HepG2 (cell line): ENCODE data around the gene SPRED3. TPM values are rescaled to one million over a fixed set of nuclear protein-coding genes. Genes with fewer than 3 reads are reported as not detected.

Experiments used
- ATAC-seq: fragments of 200-7000 bp; cut with Tn5 transposase; 3 replicates; pipeline ENCODE4 v1.9.1; 2020; ENCODE audit warnings: mild to moderate bottlenecking, moderate library complexity
- BruUV-seq: library from RNA; stranded (reverse); fragments of 400-500 nt; replicated peaks from 2 replicates; lab custom pipeline; 2021; lab: Mats Ljungman, UMichigan
- CTCF ChIA-PET: fragments of 300-600 bp; formaldehyde crosslinking; extraction: SDS; loops from one replicate; lab custom pipeline; 2021; ENCODE audit warnings: low total read pairs, inconsistent platforms, low intra/inter-chr PET ratio; lab: Yijun Ruan, JAX
- POLR2A ChIA-PET: fragments of 350-600 bp; sonication (Branson Sonifier 250); formaldehyde crosslinking; loops from one replicate; lab custom pipeline; 2020; ENCODE audit warnings: antibody characterized with exemption, inconsistent platforms; lab: Yijun Ruan, JAX
- DNase-seq: peaks from one replicate; pipeline ENCODE4 v3.0.0-alpha.2; 2015; ENCODE audit warnings: low spot score
- FAIRE-seq: peaks from 3 replicates; lab custom pipeline; 2011; peaks lifted over from hg19 to GRCh38; lab: Jason Lieb, UNC
- H2AFZ ChIP-seq: one replicate; pipeline ENCODE4 v1.6.1; 2011; ENCODE audit warnings: low read length, inconsistent platforms
- H3K27ac ChIP-seq: fragments of 300-600 bp; 3 replicates; pipeline ENCODE4 v1.8.0; 2011; ENCODE audit warnings: mixed run types, mild to moderate bottlenecking, mixed read lengths, low read length, inconsistent platforms; ENCODE audit not compliant: insufficient read depth; ENCODE audit errors: extremely low read length
- H3K27me3 ChIP-seq, 2 experiments: fragments of 200-600 bp in 1 of 2; 2 replicates in 1 of 2; 3 replicates in 1 of 2; pipeline versions ENCODE4 v1.6.0 to v1.8.0; 2011; ENCODE audit warnings: low read length in 2 of 2, mild to moderate bottlenecking in 2 of 2, moderate library complexity in 2 of 2, inconsistent platforms in 1 of 2; ENCODE audit not compliant: insufficient read depth in 2 of 2, control insufficient read depth in 1 of 2
- H3K36me3 ChIP-seq, 2 experiments: fragments of 200-600 bp in 1 of 2; replicated peaks in 1 of 2; 2 replicates in 1 of 2; 3 replicates in 1 of 2; pipeline versions ENCODE4 v1.5.1 to v1.8.0; 2011; ENCODE audit warnings: low read length in 2 of 2, inconsistent platforms in 1 of 2; ENCODE audit not compliant: insufficient read depth in 2 of 2, control insufficient read depth in 1 of 2
- H3K4me1 ChIP-seq: 2 replicates; pipeline ENCODE4 v1.5.1; 2012; ENCODE audit warnings: low read length, inconsistent platforms; ENCODE audit not compliant: insufficient read depth
- H3K4me2 ChIP-seq: 2 replicates; pipeline ENCODE4 v1.6.0; 2011; ENCODE audit warnings: low read depth, low read length, inconsistent platforms
- H3K4me3 ChIP-seq, 3 experiments: fragments of 200-600 bp in 1 of 3; sonication (generic), shearing (Covaris generic) in 1 of 3; replicated peaks in 1 of 3; 2 replicates each; pipeline ENCODE4 v1.5.1; 2011 to 2016; ENCODE audit warnings: low read length in 3 of 3, inconsistent platforms in 2 of 3, low read depth in 2 of 3, mild to moderate bottlenecking in 2 of 3, control low read depth in 1 of 3, mixed read lengths in 1 of 3; ENCODE audit not compliant: insufficient read depth in 1 of 3
- H3K79me2 ChIP-seq: one replicate; pipeline ENCODE4 v1.6.1; 2011; ENCODE audit warnings: low read length, inconsistent platforms; ENCODE audit not compliant: insufficient read depth
- H3K9ac ChIP-seq: 2 replicates; pipeline ENCODE4 v1.6.0; 2011; ENCODE audit warnings: mild to moderate bottlenecking, low read depth, low read length, inconsistent platforms; ENCODE audit not compliant: insufficient read depth
- H3K9me3 ChIP-seq: 2 replicates; pipeline ENCODE4 v1.5.1; 2012; ENCODE audit warnings: mild to moderate bottlenecking, low read length
- H4K20me1 ChIP-seq: 2 replicates; pipeline ENCODE4 v1.6.0; 2011; ENCODE audit warnings: inconsistent platforms, mild to moderate bottlenecking, low read length, moderate library complexity; ENCODE audit not compliant: insufficient read depth
- ATF7 ChIP-seq, 2 experiments: fragments of 450-650 bp in 1 of 2; sonication (generic) in 1 of 2; formaldehyde crosslinking in 1 of 2; IDR thresholded peaks; 2 replicates each; pipeline versions ENCODE4 v1.4.0 to v1.6.1; 2016 to 2020; ENCODE audit warnings: antibody characterized with exemption in 1 of 2, mild to moderate bottlenecking in 1 of 2, missing genetic modification reagents in 1 of 2
- GABPA ChIP-seq, 2 experiments: IDR thresholded peaks; 2 replicates each; pipeline ENCODE4 v1.6.1; 2011 to 2016; ENCODE audit warnings: low read depth in 2 of 2, low read length in 1 of 2, missing biosample characterization in 1 of 2, missing genetic modification characterization in 1 of 2
- NRL ChIP-seq: sonication (generic); formaldehyde crosslinking; IDR thresholded peaks from 2 replicates; pipeline ENCODE4 v1.5.0; 2020; ENCODE audit warnings: missing genetic modification reagents, mild to moderate bottlenecking, moderate library complexity, borderline replicate concordance
- ZC3H13 ChIP-seq: sonication (generic); formaldehyde crosslinking; IDR thresholded peaks from 2 replicates; pipeline ENCODE4 v1.8.1; 2023; ENCODE audit warnings: mild to moderate bottlenecking, missing genetic modification reagents, moderate library complexity
- ZFY ChIP-seq: sonication (generic); formaldehyde crosslinking; IDR thresholded peaks from 2 replicates; pipeline ENCODE4 v1.4.0; 2020; ENCODE audit warnings: missing genetic modification reagents
- ZNF343 ChIP-seq: sonication (generic); formaldehyde crosslinking; IDR thresholded peaks from 2 replicates; pipeline ENCODE4 v1.4.0; 2020; ENCODE audit warnings: mild to moderate bottlenecking, missing genetic modification reagents
- WGBS: methylation state at CpG from one replicate; pipeline ENCODE4 v1.1.6; 2017; ENCODE audit warnings: low lambda C conversion rate; 5-methylcytosine and 5-hydroxymethylcytosine counted together
- in situ Hi-C: cut with HindIII; loops from 2 replicates; pipeline ENCODE4 v1.10.0; 2017; ENCODE audit warnings: low pct_unique_long_range_greater_than_20kb; ENCODE audit not compliant: extremely low pct_ligation_motif_present
- intact Hi-C: fragments of 100-400 bp; cut with micrococcal nuclease; formaldehyde crosslinking; loops from one replicate; pipeline ENCODE4 v1.10.0; 2022; ENCODE audit not compliant: unreplicated experiment
- polyA plus RNA-seq, 8 experiments: library from polyadenylated mRNA; depleted of rRNA in 3 of 8; stranded (reverse) in 7 of 8; unstranded in 1 of 8; fragments of >200 nt; fragmentation: Illumina TruSeq in 4 of 8; extraction: Trizol in 4 of 8; gene quantifications; 2 replicates each; pipeline versions ENCODE4 v1.2.1 to v1.2.3, GENCODE V29; 2011 to 2016; ENCODE audit warnings: low read depth in 4 of 8, missing spikeins in 1 of 8, mixed read lengths in 1 of 8; ENCODE audit not compliant: insufficient read depth in 1 of 8
- total RNA-seq, 5 experiments: library from RNA; depleted of rRNA; stranded (reverse); fragments of >200 nt; fragmentation: Illumina TruSeq; extraction: Trizol; gene quantifications; 2 replicates each; pipeline ENCODE4 v1.2.3, GENCODE V29; 2016; ENCODE audit warnings: low read depth in 1 of 5
- TF ChIP-seq, protein P1 (sequence below): sonication (generic); formaldehyde crosslinking; IDR thresholded peaks from 2 replicates; pipeline ENCODE4 v1.8.0; 2022; ENCODE audit warnings: missing genetic modification reagents, mild to moderate bottlenecking, borderline replicate concordance

Gene SPRED3
- total and polyA plus RNA-seq, 2 of the 13 experiments (the other 11 are each of a cell fraction or from before 2014, with no cell fraction given): 0.15 to 0.17 TPM

DNA sequence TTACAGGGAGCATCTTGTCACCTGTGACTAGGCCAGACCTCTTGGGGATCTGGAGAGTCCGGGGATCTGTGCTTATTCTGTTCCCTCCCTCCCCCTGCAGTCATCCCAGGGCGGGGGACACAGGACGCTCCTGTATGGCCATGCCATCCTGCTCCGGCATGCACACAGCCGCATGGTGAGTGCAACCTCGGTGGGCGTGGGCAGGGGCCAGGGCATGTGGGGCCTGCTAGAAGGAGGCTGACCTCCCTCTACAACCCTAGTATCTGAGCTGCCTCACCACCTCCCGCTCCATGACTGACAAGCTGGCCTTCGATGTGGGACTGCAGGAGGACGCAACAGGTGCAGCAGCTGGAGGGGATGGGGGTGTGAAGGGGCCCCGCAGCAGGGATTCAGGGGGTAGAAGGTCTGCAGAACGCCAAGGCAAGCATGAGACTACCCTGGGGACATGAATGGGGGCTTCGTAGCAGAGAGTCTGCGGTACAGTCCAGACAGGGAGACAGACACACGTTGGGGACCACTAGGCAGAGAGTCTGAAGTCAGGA lies 55.0 kb downstream of the SPRED3 start (continued):
- TF ChIP-seq ZNF343 (CRISPR knock-in tag) (no peak), ZC3H13 (no peak), GABPA (IDR thresholded peaks at IDR 0.05; ENCODE audit: low read depth, low read length) (no peak), GABPA (CRISPR knock-in tag; IDR thresholded peaks at IDR 0.05; ENCODE audit: low read depth) (no peak), NRL (CRISPR knock-in tag) (no peak)
- TF ChIP-seq, protein P1, sequence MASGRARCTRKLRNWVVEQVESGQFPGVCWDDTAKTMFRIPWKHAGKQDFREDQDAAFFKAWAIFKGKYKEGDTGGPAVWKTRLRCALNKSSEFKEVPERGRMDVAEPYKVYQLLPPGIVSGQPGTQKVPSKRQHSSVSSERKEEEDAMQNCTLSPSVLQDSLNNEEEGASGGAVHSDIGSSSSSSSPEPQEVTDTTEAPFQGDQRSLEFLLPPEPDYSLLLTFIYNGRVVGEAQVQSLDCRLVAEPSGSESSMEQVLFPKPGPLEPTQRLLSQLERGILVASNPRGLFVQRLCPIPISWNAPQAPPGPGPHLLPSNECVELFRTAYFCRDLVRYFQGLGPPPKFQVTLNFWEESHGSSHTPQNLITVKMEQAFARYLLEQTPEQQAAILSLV (CRISPR knock-in tag): no peak

DNA sequence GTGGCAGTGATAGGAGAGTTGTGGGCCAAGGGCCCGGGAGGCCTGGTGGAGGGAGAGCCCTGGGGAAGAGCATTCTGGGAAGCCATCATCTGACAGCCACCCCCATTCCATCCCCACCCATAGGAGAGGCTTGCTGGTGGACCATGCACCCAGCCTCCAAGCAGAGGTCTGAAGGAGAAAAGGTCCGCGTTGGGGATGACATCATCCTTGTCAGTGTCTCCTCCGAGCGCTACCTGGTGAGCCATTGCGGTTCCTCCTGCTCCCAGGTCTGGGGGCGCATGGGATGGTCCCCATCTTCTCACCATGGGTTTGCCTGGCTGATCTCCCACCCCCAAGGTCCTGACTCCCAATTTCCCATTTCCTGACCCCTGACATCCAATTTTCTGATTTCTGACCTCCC lies 55.5 kb downstream of the SPRED3 start:
- CTCF ChIA-PET: no interaction called here
- Histone ChIP-seq H3K9me3 (no peaks in the 10 kb centered on the region), H3K27ac (no peak overlapping the region), H3K4me1 (peaks cover 5% of the 10 kb centered on the region; the same call in 1 of the 2 replicates), H3K9ac (no peak overlapping the region), H3K79me2 (no peaks in the 10 kb centered on the region), H3K4me3 (no peak overlapping the region), H4K20me1 (no peaks in the 10 kb centered on the region), H3K4me2 (no peak overlapping the region), H3K27me3 (peaks cover 4 to 14% of the 10 kb centered on the region in 2 experiments; a peak in 4 of 5 replicates), H2AFZ (no peak overlapping the region)
- ATAC-seq (no peak), FAIRE-seq (no peak)
- in situ Hi-C loops: no loop called here
- intact Hi-C loops: no loop called here
- POLR2A ChIA-PET: no interaction called here
- BruUV-seq: no TSS peak
- TF ChIP-seq ZFY (no peak), ATF7 (IDR thresholded peaks at IDR 0.05) (peak; percentile 86), ATF7 (CRISPR knock-in tag; IDR thresholded peaks at IDR 0.05) (no peak)
- TF ChIP-seq, all 625 proteins: peak for 1
- H3K36me3 ChIP-seq: no peaks in the 10 kb centered on the region
- DNase-seq: no peak
- WGBS: 0% methylated on average over 2 of the region's 7 CpGs
